SK-N-DZ (cell line): ENCODE data around the gene CLDN6.
A peak's percentile ranks its signal among the peaks of the same experiment; 100 is the strongest.

Experiments used
- DNase-seq: peaks from one replicate; pipeline ENCODE4 v3.0.0-alpha.2; 2015; ENCODE audit warnings: low spot score

Gene CLDN6

DNA sequence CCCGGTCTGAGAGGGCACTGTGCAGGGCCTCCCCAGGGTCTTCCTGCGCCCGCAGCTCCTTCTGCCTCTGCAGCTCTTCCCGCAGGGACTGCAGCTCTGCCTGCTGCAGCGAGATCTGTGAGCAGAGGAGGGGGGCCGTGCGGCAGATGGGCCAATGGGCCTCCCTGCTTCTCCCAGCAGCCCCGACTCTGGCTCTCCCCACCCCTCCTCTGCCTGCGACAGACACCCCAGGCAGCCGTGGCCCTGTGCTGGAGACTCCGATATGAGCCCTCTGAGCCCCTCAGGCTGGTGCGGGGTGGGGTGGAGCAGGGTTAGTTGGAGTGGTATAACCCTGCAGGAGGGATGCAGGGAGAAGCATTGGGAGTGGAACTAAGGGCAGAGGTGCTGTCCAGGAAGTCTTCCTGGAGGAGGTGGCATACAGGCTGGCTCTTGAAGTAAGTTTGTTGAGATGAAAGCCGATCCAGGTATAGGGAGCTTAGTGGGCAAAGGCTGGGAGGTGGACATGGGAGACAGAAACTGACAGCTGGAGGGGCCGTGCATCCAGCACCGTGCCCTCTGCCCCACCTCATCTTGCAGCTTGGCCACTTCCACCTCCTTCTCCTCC lies 10.8 kb upstream of the CLDN6 start:
- DNase-seq = no peak

DNA sequence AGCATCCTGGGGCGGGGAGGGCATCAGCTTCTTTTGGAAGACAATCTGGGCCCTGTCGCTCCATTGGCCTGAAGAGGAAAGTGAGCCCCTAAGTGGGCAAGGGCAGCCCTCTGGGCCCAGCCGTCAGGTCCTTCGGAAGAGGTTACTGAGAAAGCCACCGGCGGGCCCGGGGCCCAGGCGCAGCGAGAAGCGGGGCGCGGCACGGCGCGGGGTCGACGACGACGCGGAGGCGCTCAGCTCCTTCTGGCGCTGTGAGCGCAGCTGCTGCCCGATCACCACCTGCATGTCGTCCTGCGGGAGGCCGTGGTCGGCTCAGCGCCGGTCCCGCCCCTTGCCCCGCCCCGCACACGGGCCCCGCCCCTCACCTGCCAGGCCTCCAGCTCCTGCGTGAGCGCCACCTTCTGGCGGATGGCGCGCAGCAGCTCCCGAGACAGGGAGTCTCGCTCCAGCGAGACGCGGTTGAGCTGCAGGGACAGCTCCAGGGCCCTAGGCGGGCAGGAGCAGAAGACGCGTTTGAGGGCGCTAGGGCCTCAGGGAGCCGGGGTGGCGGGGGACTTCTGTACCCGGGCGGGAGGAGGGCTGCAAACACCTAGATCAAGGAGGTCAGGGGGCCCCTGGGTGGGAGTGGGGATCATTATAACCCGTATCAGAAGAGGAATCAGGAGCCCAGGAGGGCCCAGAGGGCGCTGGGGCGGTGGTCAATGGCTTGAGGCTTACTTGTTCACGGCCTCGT lies 10.2 kb upstream of the CLDN6 start:
- DNase-seq = peak; percentile 86

DNA sequence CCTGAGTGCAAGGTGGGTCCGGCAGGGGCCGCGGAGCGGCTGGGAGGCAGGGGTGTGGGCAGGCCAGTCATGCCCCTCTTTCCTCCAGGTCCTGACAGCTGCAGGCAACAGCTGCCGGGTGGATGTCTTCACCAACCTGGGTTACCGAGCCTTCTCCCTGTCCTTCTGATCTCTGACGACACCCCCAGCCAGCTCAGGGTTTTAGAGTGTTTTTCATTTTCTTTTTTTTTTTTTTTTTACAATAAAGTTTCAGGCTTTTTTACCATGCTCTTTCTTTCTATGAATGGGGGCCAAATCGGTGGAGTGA lies 9.5 kb upstream of the CLDN6 start:
- DNase-seq = no peak

DNA sequence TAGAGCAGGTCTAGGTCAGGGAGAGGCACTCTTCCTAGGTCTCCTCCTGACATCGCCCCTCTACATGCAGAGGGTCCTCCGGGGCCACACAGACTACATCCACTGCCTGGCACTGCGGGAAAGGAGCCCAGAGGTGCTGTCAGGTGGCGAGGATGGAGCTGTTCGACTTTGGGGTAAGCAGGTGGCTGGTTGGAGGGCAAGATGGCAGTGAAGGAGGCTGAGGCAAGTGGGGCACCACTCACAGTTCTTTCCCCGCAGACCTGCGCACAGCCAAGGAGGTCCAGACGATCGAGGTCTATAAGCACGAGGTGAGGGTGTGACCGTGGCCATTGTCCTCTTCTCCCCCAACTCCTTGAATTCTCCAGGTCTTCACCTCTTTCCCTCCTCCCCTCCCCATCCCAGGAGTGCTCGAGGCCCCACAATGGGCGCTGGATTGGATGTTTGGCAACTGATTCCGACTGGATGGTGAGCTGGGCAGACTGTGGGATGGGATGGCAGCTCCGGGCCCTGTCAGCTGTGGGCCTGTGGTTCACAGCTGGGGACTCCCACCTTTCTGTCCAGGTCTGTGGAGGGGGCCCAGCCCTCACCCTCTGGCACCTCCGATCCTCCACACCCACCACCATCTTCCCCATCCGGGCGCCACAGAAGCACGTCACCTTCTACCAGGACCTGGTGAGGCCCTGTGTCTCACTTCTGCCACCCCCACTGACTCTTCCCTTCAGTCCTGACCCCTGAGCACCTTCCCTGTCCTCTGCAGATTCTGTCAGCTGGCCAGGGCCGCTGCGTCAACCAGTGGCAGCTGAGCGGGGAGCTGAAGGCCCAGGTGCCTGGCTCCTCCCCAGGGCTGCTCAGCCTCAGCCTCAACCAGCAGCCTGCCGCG lies 8.9 kb upstream of the CLDN6 start:
- DNase-seq = no peak

GRCh38 chr16:3026003-3026378 lies 8.0 kb upstream of the CLDN6 start:
- DNase-seq = no peak

DNA sequence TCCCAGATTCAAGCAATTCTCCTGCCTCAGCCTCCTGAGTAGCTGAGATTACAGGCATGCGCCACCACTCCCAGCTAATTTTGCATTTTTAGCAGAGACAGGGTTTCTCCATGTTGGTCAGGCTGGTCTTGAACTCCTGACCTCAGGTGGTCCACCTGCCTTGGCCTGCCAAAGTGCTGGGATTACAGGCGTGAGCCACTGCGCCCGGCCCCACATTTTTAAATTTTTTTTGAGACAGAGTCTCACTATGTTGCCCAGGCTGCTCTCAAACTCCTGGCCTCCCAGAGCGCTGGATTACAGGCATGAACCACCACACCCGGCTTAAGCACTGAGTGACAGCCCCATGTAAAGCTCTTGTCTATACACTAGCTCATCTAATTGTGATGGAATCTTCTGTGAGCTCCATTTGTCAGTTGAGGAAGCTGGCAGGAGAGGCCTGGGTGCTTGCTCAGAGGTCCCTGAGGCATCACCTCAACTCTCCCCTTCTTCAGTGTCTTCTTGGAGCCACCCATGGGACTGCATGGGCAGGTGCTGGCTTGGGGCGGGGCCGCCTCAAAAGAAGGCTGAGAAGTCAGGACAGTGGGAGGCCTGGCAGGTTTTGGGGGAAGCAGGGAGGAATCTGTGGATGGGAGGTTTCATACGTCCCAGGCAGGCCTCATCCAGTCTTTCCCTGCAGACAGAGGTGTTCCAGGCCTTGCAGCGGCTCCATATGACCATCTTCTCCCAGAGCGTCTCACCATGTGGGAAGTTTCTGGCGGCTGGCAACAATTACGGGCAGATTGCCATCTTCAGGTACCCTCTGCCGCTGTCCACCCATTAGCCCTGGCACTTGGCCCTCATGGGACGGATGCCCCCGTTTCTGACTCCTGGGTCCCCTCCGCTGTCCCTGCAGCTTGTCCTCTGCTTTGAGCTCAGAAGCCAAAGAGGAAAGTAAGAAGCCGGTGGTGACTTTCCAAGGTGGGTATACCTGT lies 7.3 kb upstream of the CLDN6 start:
- DNase-seq = no peak

DNA sequence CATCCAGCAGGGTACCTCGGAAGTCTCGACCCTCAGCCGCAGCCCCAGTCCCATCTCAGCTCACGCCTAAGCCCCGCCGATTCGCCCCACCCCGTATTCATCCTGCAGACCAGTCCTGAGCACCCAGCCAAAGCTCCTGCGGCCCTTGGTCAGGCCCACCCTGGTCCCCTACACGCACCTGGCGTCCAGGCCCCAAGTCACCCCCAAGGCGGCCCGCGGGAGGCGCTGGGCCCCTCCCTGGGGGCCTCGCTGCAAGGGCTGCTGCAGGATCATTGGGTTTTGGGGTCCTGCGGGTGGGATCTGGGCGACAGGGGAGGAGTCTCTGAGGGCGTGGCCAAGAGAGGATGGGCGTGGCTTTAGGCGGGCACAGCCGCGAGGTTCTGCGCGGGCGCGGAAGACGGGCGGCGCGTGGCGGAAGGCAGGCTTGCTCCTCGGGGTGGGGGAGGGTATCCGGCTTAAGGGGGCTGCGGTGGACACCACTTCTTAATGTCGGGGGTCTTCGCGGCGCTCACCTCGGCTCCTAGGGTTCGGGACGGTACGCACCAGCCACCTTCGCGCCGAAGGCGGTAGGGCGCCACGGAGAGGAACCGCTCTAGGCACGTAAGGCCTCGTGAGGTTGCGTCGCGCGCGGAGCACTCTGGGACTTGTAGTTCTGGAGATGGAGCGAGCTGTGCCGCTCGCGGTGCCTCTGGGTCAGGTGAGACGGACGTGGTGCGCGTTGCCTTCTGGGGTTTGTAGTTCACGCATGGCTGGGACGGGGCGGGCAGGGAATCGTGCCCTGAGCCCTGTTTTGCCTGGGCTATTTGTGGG lies 5.9 kb upstream of the CLDN6 start, which contains the start of the genes HCFC1R1 and THOC6:
Gene HCFC1R1, minus strand, starts transcription at position 274 of the 810 bp plus-strand sequence. Its CDS starts 1 bp downstream, at position 273.
Gene THOC6, plus strand, starts transcription at position 367 of the 810 bp plus-strand sequence. Its CDS starts 292 bp downstream, at position 659.
- peak; percentile 99 for DNase-seq

DNA sequence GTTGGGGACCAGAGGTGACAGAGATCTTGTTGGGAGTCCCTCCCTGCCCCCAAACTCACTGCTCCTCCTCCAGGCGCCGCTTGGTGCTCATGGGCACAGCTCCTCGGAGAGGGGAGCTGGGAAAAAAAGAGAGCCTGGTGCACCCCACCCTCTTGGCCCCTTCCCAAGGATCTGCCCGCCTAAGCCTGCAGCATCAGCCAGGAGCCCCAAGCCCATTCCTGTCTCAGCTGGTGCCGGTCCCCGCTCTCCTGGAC lies 5.4 kb upstream of the CLDN6 start:
- no peak for DNase-seq

DNA sequence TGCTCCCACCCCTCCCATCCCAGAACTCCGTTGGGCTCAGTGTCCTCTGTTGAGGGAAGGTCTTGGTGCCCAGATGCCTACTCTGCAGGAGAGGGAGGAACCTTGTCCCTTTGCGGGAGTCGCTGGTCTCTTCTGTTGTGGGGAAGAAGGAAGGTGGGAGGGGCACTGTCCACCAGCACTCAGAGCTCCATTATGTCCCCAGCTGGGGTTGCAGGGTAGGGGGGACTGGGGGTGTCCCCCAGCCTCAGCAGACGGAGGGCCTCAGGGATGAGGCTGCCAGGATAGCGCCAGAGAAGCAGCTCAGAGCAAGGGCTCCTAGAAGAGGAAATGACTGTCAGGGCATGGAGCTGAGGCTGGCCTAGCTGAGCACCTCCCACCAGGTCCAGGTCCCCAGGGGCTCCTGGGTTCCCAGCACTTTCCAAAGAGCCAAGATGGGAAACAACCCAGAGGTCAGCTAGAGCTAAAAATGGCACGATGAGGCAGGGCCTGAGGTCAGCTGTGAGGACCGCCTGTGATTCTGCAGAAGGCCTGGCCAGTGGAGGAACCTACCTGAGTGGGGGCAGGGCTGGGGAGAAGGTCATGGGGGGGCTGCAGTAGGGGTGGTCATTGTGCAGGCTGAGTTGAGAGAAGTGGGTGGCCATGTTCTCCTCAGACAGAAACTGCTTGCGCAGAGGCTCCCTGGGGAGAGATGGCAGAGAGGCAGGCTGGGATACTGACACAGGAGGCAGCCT lies 4.9 kb upstream of the CLDN6 start:
- DNase-seq = peak; percentile 57

DNA sequence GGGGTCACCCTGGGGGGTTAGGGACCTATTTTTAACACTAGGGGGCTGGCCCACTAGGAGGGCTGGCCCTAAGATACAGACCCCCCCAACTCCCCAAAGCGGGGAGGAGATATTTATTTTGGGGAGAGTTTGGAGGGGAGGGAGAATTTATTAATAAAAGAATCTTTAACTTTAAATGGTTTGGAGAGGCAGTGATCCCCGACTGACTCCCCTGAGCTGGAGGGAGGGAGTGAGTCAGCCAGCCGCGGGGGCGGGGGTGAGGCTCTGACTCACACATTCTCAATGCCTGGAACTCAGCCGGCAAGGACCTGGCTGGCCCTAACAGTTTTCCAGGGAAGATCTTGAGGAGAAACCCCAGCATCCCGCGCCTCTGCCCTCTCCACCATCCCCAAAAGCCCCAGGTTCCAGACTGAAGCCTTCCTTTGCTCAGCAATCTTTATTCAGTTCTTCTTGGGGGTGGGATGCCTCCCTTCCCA lies 4.3 kb upstream of the CLDN6 start:
- DNase-seq = no peak

GRCh38 chr16:3021449-3022207 lies 3.6 kb upstream of the CLDN6 start:
- DNase-seq = peak; percentile 80

GRCh38 chr16:3020604-3021448 lies 2.8 kb upstream of the CLDN6 start:
- no peak for DNase-seq

DNA sequence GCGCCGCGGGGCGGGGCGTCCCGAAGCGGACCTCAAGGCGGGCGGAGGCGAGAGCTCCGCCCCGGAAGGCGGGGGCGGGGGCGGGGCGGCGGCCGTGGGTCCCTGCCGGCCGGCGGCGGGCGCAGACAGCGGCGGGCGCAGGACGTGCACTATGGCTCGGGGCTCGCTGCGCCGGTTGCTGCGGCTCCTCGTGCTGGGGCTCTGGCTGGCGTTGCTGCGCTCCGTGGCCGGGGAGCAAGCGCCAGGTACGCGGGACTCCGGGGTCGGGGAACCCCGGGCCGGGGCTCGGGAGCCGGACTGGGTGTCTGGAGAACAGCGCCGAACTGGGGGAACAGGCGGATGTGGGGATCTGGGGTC lies 2.2 kb upstream of the CLDN6 start, which contains the start of gene TNFRSF12A:
Gene TNFRSF12A, plus strand, starts transcription at position 122 of the 357 bp plus-strand sequence. Its CDS starts 30 bp downstream, at position 152.
- DNase-seq = peak; percentile 63

DNA sequence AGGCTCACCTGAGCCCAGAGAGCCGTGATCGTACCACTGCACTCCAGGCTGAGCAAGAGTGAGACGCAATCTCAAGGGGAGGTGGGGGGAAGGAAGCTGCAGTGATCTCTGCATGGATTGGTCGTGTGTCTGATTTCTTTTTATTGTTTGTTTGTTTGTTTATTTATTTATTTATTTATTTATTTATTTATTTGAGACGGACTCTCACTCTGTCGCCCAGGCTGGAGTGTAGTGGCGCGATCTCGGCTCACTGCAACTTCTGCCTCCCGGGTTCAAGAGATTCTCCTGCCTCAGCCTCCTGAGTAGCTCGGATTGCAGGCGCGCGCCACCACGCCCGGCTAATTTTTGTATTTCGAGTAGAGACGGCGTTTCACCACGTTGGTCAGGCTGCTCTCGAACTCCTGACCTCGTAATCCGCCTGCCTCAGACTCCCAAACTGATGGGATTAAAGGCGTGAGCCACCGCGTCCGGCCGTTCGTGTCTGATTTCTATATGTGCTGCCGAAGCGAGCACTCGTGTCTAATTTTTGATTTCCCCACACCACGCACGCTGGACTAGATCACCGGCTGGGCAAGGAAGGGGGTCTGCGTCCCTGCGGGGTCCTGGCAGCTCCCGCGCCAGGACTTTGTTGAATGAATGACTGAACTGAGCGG lies 1.7 kb upstream of the CLDN6 start:
- DNase-seq = no peak

GRCh38 chr16:3017344-3017743 lies 639 bp downstream of the CLDN6 start:
- DNase-seq = no peak

- DNase-seq = no peak
These were observed 2.0 kb downstream of the CLDN6 start for GRCh38 chr16:3015865-3016521.

DNA sequence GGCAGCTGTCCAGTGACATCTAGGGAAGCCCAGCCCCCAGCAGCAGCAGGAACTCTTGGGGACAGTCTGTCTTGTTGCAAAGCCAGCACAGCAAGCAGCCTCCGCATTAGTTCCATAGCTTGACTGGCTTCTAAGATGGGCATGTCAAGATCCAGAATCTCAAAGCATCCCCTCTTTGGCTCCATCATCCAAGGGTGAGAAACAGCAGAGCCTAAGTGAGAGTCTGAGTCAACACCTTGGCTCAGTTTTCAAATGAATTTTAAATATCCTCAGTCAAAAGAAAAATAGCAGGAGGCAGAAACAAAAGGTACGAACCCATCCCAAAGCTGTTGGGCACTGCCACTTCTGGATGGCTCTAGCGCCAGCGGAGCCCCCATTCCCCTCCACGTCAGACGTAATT lies 3.0 kb downstream of the CLDN6 start:
- DNase-seq = no peak
